ENCODE measurements around the gene ZNF862. TPM values are rescaled to one million over a fixed set of nuclear protein-coding genes. Genes with fewer than 3 reads are reported as not detected.

The ZNF862 gene
- total RNA-seq, 2 donors from 2014 or later: 8.3 to 15.6 TPM

- no peak for TF ChIP-seq CTCF (conservative IDR thresholded peaks at IDR 0.05)
- Histone ChIP-seq H3K36me3 (ENCODE audit: control insufficient read depth, insufficient read depth, low read length) (no peaks in the 10 kb centered on the region), H3K27ac (ENCODE audit: low read depth, low read length) (no peak overlapping the region), H3K4me1 (ENCODE audit: control insufficient read depth, insufficient read depth, low read length) (no peaks in the 10 kb centered on the region), H3K9me3 (ENCODE audit: control insufficient read depth, low read length) (no peaks in the 10 kb centered on the region), H3K4me3 (ENCODE audit: low read length) (no peak overlapping the region), H3K9ac (ENCODE audit: extremely low read depth, low read length, poor library complexity, severe bottlenecking) (no peak overlapping the region), H3K27me3 (ENCODE audit: control insufficient read depth, insufficient read depth, low read length, poor library complexity, severe bottlenecking) (no peaks in the 10 kb centered on the region)
- no peaks in the 10 kb centered on the region for H3K4me1 Mint-ChIP-seq
- WGBS, 2 experiments (ENCODE audit: insufficient coverage in 1 of 2, insufficient read length in 1 of 2): 93 to 95% methylated on average over 4 to 13 of the region's 13 CpGs
- no peaks in the 10 kb centered on the region for H3K27me3 Mint-ChIP-seq (ENCODE audit: insufficient read depth)
- H3K9me3 Mint-ChIP-seq: peaks cover 7% of the 10 kb centered on the region
- no peak overlapping the region for H3K4me3 Mint-ChIP-seq
- H3K27ac Mint-ChIP-seq: no peak overlapping the region
- no peaks in the 10 kb centered on the region for H3K36me3 Mint-ChIP-seq (ENCODE audit: low read depth)
- no peak for DNase-seq
These were observed 13.9 kb upstream of the ZNF862 start for GRCh38 chr7:149824301-149824741.

- Mint-ChIP-seq H3K9me3 (peaks cover 7% of the 10 kb centered on the region), H3K4me1 (no peaks in the 10 kb centered on the region), H3K4me3 (no peak overlapping the region), H3K27ac (no peak overlapping the region), H3K27me3 (ENCODE audit: insufficient read depth) (no peaks in the 10 kb centered on the region), H3K36me3 (ENCODE audit: low read depth) (no peaks in the 10 kb centered on the region)
- WGBS, 2 experiments (ENCODE audit: insufficient coverage in 1 of 2, insufficient read length in 1 of 2): 90 to 98% methylated on average over 12 to 19 of the region's 19 CpGs
- Histone ChIP-seq H3K4me1 (ENCODE audit: control insufficient read depth, insufficient read depth, low read length) (no peaks in the 10 kb centered on the region), H3K4me3 (ENCODE audit: low read length) (no peak overlapping the region), H3K36me3 (ENCODE audit: control insufficient read depth, insufficient read depth, low read length) (no peaks in the 10 kb centered on the region), H3K27me3 (ENCODE audit: control insufficient read depth, insufficient read depth, low read length, poor library complexity, severe bottlenecking) (no peaks in the 10 kb centered on the region), H3K27ac (ENCODE audit: low read depth, low read length) (no peak overlapping the region), H3K9me3 (ENCODE audit: control insufficient read depth, low read length) (no peaks in the 10 kb centered on the region), H3K9ac (ENCODE audit: extremely low read depth, low read length, poor library complexity, severe bottlenecking) (no peak overlapping the region)
- no peak for TF ChIP-seq CTCF (conservative IDR thresholded peaks at IDR 0.05)
- DNase-seq: no peak
These were observed 13.2 kb upstream of the ZNF862 start for GRCh38 chr7:149824748-149825566.

GRCh38 chr7:149825567-149826343, 12.4 kb upstream of the ZNF862 start:
- DNase-seq: no peak
- H3K4me1 Mint-ChIP-seq: no peaks in the 10 kb centered on the region
- H3K9me3 Mint-ChIP-seq: peaks cover 7% of the 10 kb centered on the region
- Histone ChIP-seq H3K4me3 (ENCODE audit: low read length) (no peak overlapping the region), H3K4me1 (ENCODE audit: control insufficient read depth, insufficient read depth, low read length) (no peaks in the 10 kb centered on the region), H3K9ac (ENCODE audit: extremely low read depth, low read length, poor library complexity, severe bottlenecking) (no peak overlapping the region), H3K9me3 (ENCODE audit: control insufficient read depth, low read length) (no peaks in the 10 kb centered on the region), H3K36me3 (ENCODE audit: control insufficient read depth, insufficient read depth, low read length) (no peaks in the 10 kb centered on the region), H3K27me3 (ENCODE audit: control insufficient read depth, insufficient read depth, low read length, poor library complexity, severe bottlenecking) (no peaks in the 10 kb centered on the region), H3K27ac (ENCODE audit: low read depth, low read length) (no peak overlapping the region)
- H3K27ac Mint-ChIP-seq: no peak overlapping the region
- WGBS, 2 experiments (ENCODE audit: insufficient coverage in 1 of 2, insufficient read length in 1 of 2): 90 to 92% methylated on average over 7 to 19 of the region's 19 CpGs
- H3K4me3 Mint-ChIP-seq: no peak overlapping the region
- no peaks in the 10 kb centered on the region for H3K36me3 Mint-ChIP-seq (ENCODE audit: low read depth)
- peaks cover 2% of the 10 kb centered on the region for H3K27me3 Mint-ChIP-seq (ENCODE audit: insufficient read depth)
- no peak for TF ChIP-seq CTCF (conservative IDR thresholded peaks at IDR 0.05)

Data from endodermal cell (in vitro differentiated cells).